Fibroblast of upper back skin (primary cell): ENCODE measurements around the gene KIF5B.

Experiments used
- DNase-seq: peaks from one replicate; pipeline ENCODE4 v3.0.0-alpha.2; 2013

The KIF5B gene

DNA sequence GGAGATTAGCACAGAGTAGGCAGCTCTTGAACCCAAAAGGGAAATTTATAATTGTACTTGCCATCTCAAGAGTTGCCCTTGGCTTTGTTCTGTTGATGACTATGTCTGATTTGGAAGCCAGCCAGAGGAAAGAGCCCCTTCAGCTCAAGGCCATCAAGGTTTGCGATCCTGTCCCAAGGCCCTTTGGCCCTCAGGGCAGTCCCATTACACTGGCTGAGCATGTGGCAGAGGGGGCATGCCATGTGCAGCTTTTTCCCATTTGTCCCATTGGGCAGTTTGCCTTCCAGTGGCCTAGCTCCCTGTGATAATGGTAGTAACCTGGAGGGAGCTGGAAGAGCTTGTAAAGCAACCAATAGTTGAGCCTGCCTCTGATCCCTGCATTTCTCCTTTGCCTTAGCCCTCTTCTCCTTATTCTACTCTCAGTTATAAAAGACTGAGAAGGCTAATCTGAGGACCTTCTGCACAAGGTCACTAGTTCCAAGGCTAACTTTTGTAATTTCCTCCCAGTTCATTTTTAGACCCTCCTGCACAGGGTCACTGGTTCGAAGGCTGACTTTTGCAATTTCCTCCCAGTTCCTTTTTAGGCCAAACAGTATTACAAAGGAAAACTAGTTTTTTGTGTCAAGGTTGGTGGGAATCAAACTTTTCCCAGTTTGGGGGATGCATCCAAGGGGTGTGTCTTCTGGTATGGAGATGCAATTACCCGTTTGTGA, 96.6 kb downstream of the KIF5B start:
- no peak for DNase-seq
